GM21423 (cell line): ENCODE measurements around the gene LBHD1.
"Not testable (repeated sequence)": the region's sequence is repeated elsewhere in the genome, so short reads cannot be mapped to it uniquely, and the experiment has no call there.

Experiments used
- ATAC-seq: cut with Tn5 transposase; IDR thresholded peaks from one replicate; pipeline ENCODE4 v1.9.1; 2021; ENCODE audit warnings: mild to moderate bottlenecking, moderate library complexity; ENCODE audit not compliant: unreplicated experiment

The LBHD1 gene

DNA sequence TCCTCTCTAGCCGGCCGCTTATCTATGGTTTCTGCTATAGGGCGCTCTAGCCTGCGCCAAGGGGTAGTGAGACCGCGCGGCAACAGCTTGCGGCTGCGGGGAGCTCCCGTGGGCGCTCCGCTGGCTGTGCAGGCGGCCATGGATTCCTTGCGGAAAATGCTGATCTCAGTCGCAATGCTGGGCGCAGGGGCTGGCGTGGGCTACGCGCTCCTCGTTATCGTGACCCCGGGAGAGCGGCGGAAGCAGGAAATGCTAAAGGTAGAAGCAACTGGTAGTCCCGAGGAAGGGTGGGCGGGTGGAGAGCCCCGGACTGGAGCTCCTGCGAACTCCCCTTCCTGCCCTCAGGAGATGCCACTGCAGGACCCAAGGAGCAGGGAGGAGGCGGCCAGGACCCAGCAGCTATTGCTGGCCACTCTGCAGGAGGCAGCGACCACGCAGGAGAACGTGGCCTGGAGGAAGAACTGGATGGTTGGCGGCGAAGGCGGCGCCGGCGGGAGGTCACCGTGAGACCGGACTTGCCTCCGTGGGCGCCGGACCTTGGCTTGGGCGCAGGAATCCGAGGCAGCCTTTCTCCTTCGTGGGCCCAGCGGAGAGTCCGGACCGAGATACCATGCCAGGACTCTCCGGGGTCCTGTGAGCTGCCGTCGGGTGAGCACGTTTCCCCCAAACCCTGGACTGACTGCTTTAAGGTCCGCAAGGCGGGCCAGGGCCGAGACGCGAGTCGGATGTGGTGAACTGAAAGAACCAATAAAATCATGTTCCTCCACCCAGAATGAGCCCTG lies at the start of gene LBHD1, which contains the start of gene UQCC3:
Gene LBHD1 (minus strand): TSS at position 660 of the 782 bp plus-strand sequence. CDS start 2,236 bp downstream, outside the sequence.
Gene UQCC3 (plus strand): TSS at position 66 of the 782 bp plus-strand sequence. CDS start 73 bp downstream, at position 139.
- ATAC-seq = peak; percentile 60

DNA sequence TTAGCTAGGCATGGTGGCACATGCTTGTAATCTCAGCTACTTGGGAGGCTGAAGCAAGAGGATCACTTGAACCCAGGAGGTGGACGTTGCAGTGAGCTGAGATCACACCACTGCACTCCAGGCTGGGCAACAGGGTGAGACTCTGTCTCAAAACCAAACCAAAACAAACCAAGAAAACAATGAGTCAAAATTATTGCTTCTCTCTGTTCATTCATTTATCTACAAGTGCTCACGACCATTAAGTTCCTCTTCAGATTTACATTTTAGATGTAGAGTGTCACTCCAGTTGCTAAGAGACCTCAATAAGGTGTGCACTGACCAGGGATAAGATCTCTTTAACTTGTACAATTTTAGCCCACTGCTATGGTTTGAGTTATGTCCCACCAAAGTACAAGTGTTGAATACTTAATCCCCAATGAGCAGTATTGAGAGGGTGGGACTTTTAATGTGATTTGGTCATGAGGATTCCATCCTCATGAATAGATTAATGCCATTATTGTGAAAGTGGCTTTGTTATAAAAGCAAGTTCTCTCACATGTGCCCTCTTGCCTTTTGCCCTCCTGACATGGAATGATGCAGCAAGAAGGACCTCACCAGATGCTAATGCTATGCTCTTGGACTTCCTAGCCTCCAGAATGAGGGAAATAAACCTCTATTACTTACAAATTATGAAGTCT lies 47.4 kb upstream of the LBHD1 start:
- ATAC-seq = no peak

DNA sequence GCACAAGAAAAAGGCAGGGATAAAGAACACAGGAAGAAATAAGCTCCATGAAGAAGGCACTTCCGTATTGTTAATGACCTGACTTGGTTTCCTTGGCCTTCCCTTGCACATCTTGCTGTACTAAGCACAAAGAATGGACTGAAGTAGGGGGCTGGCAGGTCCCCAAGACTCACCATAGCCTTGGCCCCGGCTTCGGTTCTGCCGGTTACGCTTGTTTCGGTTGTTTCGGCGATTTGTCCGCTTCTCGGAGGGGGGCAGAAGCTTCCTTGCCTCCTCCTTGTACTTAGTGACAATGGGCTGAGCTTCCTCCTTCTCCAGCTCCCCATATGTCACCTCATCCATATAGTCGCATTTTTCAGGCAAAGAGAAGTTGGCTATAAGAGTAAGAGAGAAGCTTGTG lies 44.7 kb upstream of the LBHD1 start:
- ATAC-seq = no peak

DNA sequence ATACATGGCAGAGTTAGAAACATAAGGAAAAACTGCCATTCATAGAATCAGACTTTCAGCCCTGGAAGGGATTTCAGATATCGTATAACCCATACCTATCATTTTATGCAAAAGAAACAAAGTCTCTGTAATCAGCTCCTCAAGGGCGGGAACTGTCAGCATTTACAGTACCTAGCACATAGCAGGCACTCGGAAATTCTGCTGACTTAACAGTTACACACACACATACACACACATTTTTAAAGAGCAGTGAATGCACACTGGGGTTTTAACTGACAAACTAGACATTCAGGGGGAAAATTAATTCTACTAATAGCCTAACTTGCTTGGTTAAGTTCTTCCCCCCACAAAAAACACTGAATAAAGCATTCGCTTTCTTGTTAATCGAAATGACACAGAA lies 44.1 kb upstream of the LBHD1 start:
- ATAC-seq = no peak

DNA sequence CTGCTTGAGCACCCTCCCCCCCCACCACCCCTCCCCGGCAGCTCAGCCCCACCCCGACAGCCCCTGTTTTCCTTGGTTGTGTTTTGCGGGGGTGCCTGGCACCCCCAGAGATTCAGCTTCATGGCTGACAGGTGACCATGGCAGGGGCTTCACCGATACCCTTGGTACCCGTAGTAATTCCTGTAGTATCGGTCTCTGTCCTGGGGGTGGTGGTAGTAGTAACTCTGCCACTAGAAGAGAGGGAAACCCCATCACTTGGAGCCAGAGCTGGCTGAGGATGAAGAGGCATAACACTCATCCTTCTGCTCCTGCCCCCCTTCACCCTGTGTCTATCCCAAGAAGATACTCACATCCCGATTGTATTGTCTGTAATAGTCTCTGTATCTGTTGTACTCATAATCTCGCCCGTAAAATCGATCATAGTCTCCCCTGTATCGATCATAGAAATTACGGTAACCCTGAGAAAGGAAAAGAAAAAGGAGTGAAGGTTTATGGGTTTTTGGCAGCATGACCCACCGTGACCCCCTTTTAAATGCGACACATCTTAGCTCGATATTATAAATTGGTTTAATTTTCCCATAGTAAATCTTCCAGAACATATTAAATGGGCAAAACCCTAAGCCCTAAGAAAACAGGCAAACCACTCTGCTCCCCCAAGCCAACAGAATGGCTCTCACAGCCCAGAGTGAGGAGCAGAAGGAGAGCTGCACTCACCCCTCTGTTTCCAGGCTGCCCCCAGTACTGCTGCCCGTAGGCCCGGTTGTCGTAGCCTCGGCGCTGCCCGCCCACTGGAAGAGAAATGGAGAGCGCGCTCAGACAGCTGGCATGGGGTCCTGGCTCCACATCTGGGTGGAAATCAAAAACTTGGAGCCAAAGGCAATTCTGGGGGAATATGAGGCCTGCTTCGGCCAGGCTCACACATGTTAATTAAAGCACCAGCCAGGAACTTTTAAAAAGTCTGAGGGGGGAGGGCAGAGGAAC lies 43.4 kb upstream of the LBHD1 start:
- no peak for ATAC-seq

DNA sequence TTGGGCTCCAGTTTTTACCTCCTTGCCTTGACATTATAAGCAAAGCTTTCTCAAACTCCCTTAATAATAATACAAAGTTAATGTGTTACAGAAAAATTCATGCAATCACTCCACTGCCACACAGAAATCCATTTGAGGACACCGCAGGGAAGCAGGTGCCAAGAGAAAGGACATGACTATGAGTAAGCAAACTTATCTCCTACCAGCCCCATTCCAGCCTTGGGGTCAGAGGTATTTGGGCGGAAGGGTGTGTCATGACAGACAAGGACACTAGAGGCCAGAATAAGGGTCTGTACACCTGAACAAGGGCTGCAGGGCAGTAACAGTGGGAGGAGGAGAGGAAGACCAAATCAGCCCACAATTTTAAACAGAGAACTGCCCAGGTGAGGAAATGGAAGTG lies 41.3 kb upstream of the LBHD1 start:
- no peak for ATAC-seq

DNA sequence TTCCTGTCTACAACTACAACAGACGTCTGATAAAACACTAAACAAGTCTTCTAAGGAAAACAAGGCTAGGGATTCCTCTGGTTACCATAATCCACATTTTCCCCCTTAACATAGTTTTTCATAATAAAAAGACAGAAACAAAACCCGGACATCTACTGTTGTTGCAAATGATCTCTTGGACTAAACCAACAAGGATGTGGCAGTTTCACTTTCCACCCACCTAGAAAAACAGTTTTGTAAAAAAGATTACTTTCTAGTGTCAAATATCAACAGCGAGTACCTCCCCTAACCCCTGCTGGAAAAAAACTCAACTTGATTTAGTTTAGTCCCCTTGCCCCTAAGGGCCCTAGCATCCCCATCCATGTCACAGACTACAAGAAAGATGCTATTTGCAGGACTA lies 40.8 kb upstream of the LBHD1 start:
- ATAC-seq = no peak

DNA sequence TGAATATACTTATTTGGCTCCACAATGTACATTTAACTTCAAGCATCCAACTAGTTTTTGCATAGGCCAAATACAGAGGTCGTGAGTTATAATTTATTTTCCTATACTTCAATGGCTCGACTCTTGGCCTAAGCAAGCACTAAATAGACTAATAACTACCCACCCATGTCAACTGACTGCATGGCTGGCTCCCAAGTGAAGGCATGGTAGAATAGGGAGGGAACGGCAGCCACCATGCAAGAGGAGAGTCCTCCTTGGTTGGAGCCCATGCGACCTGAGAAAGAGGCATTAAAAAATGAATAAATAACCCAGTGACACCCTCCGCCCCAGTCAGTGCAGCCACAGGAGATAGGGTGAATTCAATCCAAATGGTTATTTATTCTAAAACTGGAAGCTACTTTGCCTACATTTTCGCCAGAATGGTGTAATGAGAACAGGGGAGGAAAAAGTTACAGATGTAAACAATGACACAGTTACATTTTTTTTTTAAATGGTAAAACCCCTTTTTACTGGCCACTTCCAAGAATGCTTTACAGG lies 40.3 kb upstream of the LBHD1 start:
- no peak for ATAC-seq

DNA sequence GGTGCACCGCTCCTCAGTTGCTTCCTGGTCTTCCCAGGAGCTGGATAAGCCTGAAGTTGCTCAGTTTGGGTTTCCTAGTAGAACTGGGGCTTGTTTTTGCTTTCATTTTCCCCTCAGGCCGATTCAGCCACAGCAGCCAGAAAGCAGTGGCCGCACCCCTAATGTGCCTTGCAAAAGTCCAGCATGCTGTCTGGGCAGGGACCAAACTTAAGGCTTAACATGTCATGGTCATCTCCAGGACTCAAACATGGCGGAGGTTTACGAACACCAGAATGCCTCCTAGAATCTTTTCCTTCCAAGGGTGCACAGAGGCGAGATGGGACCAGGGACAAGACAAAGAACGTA lies 37.9 kb upstream of the LBHD1 start:
- peak; percentile 6 for ATAC-seq

DNA sequence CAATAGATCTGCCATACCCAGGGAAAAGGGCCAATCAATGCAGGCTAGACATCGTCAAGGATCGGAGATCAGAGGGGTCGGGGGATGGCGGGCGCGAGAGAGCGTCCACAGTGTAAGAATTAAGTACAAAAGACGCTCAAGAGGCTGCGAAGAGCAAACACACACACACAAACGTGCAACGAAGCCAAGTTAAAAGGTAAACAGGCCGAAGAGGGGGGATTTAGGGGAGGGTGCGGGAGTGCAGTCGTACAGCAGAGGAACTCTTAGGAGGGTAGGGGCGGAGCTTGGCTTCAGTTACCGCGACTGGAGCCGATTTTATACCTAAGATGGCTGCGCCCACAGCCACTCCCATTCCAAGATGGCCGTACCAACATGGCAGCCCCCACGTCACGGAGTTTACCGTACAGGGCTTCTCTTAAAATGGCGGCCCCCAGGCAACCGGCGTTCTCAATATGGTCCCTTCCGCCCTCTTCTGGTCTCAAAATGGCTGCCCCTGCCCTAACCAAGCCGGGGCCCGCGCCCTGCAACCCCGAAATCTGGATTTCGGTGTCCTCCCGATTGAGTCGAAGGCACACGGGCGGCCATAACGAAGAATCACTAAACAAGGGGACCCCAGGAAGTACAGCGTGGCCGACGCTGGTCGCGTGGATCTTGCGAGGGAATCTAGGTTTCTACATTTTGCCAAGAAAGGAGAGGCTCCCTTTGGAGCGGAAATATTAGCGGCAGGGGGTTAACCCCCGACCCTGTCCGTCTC lies 37.4 kb upstream of the LBHD1 start:
- ATAC-seq = peak; percentile 65

DNA sequence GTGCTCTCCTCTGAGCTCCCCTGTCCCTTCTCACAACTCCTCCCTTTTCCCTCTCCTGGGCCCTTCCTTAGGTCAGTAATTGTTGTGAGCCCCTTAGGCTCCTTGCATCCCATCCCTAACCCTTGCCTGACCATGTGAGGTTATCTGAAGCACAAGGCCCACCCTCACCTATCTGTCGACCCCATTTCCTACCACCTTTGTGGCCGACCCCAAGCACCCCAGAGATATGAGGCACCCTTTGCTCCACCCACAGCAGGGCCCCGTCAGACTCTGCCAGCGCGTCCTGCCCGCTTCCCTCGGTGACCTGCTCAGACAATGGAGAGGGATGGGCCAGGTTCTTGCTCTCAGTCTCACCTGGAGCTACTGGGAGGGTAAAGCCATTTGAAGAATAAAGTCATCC lies 36.7 kb upstream of the LBHD1 start:
- ATAC-seq = no peak

DNA sequence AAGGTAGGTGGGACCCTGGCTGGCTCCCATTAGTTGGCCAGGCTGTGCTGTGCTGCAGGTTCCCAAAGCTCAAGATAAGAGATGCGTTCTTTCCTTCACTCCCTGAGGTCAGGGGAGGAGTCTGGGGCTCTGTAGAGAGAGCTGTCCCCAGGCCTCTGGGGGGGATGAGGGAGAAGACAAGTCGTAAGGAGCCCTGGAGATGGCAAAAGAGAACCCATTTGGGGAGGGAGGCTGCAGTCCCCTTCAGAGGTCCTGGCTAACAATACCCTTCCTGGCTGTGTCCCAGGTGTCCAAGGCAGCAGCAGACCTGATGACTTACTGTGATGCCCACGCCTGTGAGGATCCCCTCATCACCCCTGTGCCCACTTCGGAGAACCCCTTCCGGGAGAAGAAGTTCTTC lies 36.3 kb upstream of the LBHD1 start:
- no peak for ATAC-seq

DNA sequence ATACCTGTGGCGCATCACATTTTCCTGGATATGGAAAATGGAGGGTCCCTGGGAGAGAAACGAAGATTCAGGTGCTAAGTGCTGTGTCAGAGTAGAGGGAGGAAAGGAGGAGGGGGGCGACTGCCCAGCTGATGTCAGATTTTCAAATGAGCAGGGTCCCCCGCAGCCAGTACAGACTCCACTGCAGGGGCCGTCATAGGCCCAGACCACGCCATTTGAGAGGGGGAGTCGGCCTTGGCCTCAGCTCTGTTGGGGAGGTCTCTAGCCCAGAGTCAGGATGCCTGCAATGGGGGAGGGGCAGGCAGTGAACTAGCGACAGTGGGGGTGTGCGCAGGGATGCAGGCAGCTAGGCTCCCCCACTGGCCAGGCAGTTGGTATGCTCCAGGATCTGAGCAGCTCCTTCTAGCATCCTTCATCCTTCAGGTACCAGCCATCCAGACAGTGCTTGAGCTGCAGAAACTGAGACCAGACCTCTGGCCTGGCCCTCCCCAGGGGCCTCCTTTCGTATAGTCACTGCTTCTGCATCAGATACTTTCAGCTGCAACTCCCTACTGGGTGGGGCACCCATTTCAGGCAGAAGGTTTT lies 35.3 kb upstream of the LBHD1 start, which contains the start of the genes BSCL2 and GNG3:
Gene BSCL2 (minus strand): TSS at position 148 of the 585 bp plus-strand sequence. CDS start 229 bp downstream, outside the sequence.
Gene GNG3 (plus strand): TSS at position 400 of the 585 bp plus-strand sequence. CDS start 620 bp downstream, outside the sequence.
- ATAC-seq = no peak

DNA sequence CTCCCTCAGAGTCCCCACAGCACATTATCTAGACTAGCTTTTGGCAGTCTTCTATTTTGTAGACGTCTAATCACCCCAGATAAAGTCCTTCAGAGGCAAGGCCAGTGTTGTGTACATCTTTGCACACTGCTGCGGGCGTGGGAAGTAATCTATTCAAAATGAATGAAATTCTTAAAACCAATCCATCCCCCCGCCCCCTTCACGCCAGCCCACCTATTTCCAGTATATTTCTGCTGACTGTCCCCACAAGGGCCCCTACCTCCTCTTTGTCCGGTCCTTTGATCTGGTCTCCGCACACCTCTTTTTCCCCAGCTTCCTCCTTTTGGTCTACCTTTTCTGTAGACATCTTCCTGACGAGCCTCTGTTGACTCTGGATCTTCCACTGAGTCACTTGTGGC lies 34.8 kb upstream of the LBHD1 start:
- no peak for ATAC-seq

DNA sequence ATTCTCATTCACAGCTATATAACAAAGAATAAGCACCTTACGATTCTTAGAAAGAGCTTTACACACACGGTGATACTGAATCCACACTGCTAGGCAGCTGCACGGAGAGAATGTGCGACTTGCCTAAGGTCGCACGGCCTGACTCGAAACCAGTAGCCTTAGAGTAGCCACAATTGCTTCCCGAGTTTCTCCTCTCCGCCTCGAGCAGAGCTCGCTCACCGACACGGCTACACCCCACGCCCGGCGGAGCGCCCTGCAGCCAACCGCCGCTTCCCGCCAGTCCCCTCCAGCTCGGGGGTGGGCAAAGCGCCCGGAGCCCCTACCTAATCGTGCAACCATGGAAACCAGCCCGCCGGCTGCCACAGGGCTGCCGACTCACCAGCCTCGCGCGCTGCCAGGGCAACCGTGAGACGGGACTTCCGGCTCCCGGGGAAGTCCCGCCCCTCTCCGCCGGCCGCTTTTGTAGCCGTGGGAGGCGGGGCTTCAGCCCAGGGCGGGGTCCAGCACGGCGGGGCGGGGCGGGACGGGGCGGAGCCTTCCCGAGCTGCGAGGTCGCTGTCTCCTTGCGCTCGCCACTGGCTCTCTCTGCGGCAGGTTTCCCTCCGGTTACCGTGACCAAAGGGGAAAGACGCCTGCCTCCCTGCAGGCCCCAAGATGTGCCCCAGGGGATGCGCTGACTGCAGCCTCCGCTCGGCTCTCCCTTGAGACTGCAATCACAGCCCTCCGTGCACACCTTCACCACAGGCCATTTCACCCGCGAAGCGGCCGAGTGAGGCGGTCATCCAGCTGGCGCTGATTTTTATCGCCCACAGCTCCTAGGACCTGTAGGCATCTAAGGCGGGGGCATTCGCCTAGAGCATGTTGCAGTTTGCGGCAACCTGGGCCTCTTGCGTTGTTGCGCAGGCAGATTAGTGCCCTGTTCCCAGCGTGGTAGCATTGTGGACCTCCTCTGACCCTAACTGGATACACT lies 34.1 kb upstream of the LBHD1 start:
- peak; percentile 51 for ATAC-seq

DNA sequence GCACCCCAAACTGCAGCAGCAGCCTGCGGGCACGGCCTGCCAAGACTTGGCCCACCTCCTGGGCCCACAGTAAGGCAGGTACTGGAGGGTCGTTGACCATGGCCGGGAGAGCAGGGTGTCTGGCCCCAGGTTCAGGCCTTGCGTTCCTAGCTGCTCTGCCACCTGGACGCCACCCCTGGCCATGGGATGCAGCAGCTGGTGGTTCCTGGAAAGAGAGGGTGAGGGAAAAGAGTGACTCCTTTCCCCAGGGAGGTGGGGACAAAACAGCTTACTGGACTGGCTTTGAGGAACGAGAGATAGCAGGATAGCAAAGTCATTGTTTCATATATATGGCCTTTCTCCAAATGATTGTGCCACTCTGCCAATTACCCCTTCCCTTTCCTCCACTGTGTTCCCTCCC lies 33.3 kb upstream of the LBHD1 start:
- ATAC-seq = no peak

DNA sequence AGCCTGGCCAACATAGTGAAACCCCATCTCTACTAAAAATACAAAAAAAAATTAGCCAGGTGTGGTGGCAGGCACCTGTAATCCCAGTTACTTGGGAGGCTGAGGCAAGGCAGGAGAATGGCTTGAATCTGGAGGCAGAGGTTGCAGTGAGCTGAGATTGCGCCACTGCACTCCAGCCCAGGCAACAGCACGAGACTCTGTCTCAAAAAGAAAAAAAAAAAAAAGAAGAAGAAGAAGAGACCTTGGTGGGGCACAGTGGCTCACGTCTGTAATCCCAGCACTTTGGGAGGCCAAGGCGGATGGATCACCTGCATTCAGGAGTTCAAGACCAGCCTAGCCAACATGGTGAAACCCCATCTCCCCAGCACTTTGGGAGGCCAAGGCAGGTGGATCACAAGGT lies 31.9 kb upstream of the LBHD1 start:
- not testable (repeated sequence) for ATAC-seq

DNA sequence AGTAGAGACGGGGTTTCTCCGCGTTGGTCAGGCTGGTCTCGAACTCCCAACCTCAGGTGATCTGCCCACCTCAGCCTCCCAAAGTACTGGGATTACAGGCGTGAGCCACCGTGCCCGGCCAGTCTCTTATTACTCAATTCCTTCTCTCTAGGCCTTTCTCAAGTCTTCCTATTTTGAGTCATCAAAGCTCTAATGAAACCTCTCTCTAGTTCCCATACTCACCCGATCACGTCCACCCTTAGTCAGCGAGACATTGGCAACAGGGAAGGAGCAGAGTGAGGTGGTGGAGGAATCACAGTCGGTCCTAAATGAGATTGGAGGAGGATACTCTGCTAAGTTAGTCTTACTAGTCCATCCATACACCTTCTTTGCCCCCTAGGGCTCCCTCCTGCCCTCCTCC lies 30.2 kb upstream of the LBHD1 start:
- no peak for ATAC-seq
